BJ (cell line): ENCODE data around the gene PUSL1. TPM values are rescaled to one million over a fixed set of nuclear protein-coding genes. Genes with fewer than 3 reads are reported as not detected.

Experiments
- CTCF ChIA-PET: fragments of 350-600 bp; formaldehyde crosslinking; extraction: SDS; loops from one replicate; lab custom pipeline; 2021; ENCODE audit warnings: antibody characterized with exemption, inconsistent platforms; lab: Yijun Ruan, JAX
- POLR2A ChIA-PET: fragments of 300-600 bp; sonication (Branson Sonifier 250); formaldehyde crosslinking; extraction: SDS; loops from one replicate; lab custom pipeline; 2021; ENCODE audit warnings: antibody characterized with exemption; lab: Charles Lee
- DNase-seq: peaks from one replicate; pipeline ENCODE4 v3.0.0-alpha.2; 2011; ENCODE audit warnings: low read depth
- H3K27me3 ChIP-seq: 2 replicates; pipeline ENCODE4 v1.6.0; 2011; ENCODE audit warnings: low read length; ENCODE audit not compliant: control insufficient read depth, insufficient read depth
- H3K36me3 ChIP-seq: 2 replicates; pipeline ENCODE4 v1.5.1; 2011; ENCODE audit warnings: low read length; ENCODE audit not compliant: control insufficient read depth, insufficient read depth
- H3K4me3 ChIP-seq: 2 replicates; pipeline ENCODE4 v1.5.1; 2011; ENCODE audit warnings: low read depth, mild to moderate bottlenecking, control low read depth, low read length
- CTCF ChIP-seq: IDR thresholded peaks from 2 replicates; pipeline ENCODE4 v1.5.1; 2011; ENCODE audit warnings: low read depth, mild to moderate bottlenecking, control low read depth, inconsistent platforms, low read length, moderate library complexity; ENCODE audit not compliant: insufficient read depth
- polyA plus RNA-seq: library from polyadenylated mRNA; depleted of rRNA; stranded (reverse); fragments of >200 nt; gene quantifications from 2 replicates; pipeline ENCODE4 v1.2.3, GENCODE V29; 2011

The PUSL1 gene
- polyA plus RNA-seq, 1 experiment: 18.2 TPM

GRCh38 chr1:1310109-1310385 is 1.6 kb downstream of the PUSL1 start:
- no peak for TF ChIP-seq CTCF
- H3K4me3 ChIP-seq: no peak overlapping the region
- ChIA-PET POLR2A (no interaction called here), CTCF (interaction anchor here (0.6 to 1.1 kb wide), 2 partner anchors 61 to 62 kb away, joined by 3 read pairs; no protein-coding TSS in a partner anchor)
- DNase-seq: no peak
- no peaks in the 10 kb centered on the region for H3K27me3 ChIP-seq
- peaks cover 35% of the 10 kb centered on the region for H3K36me3 ChIP-seq

GRCh38 chr1:1310476-1311053 is 2.2 kb downstream of the PUSL1 start:
- no peak for DNase-seq
- Histone ChIP-seq H3K27me3 (no peaks in the 10 kb centered on the region), H3K4me3 (no peak overlapping the region), H3K36me3 (peaks cover 35% of the 10 kb centered on the region)
- ChIA-PET CTCF (interaction anchor here (0.6 kb wide), 1 partner anchor 61 kb away, joined by 3 read pairs; no protein-coding TSS in a partner anchor), POLR2A (no interaction called here)
- TF ChIP-seq CTCF: no peak

GRCh38 chr1:1311107-1312104 is 3.0 kb downstream of the PUSL1 start:
- ChIA-PET POLR2A (interaction anchor here (0.7 kb wide), 1 partner anchor 19 kb away, joined by 3 read pairs; no protein-coding TSS in a partner anchor), CTCF (no interaction called here)
- Histone ChIP-seq H3K4me3 (no peak overlapping the region), H3K36me3 (peaks cover 35% of the 10 kb centered on the region), H3K27me3 (no peaks in the 10 kb centered on the region)
- no peak for TF ChIP-seq CTCF
- no peak for DNase-seq

- no peak for TF ChIP-seq CTCF
- ChIA-PET POLR2A (no interaction called here), CTCF (no interaction called here)
- Histone ChIP-seq H3K36me3 (peaks cover 37% of the 10 kb centered on the region), H3K27me3 (no peaks in the 10 kb centered on the region), H3K4me3 (no peak overlapping the region)
- DNase-seq: no peak
Measured at GRCh38 chr1:1312450-1313314, 4.3 kb downstream of the PUSL1 start.
